GM18868 (cell line): Measurements from ENCODE around the gene FOXA3.
A peak's percentile ranks its signal among the peaks of the same experiment; 100 is the strongest.
"Not testable (repeated sequence)": the region's sequence is repeated elsewhere in the genome, so short reads cannot be mapped to it uniquely, and the experiment has no call there.

Experiments used
- ATAC-seq: cut with Tn5 transposase; IDR thresholded peaks from one replicate; pipeline ENCODE4 v1.9.1; 2021; ENCODE audit warnings: mild to moderate bottlenecking, moderate library complexity; ENCODE audit not compliant: unreplicated experiment

FOXA3 gene

DNA sequence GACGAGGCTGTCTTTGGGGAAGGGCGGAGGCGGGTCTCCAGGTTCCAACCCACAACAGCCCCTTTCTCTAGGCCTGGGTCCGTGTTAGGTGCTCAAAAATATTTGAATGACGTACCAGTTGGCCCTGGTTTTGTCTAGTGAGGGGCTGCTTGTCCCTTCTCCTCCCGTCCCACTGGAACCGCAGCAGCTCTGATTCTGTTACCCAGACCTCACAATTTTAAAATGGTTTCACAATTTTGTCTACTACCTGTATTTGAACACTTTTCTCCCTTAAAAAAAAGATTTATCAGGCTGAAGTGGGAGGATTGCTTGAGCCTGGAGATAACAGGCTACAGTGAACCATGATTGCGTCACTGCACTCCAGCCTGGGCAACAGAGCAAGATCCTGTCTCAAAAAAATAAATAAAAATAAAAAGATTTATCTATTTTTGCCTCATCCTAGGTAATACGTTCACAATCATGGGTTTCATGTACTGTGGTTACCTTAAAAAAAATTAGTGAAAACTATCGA, 23.1 kb downstream of the FOXA3 start:
- ATAC-seq, result no peak

DNA sequence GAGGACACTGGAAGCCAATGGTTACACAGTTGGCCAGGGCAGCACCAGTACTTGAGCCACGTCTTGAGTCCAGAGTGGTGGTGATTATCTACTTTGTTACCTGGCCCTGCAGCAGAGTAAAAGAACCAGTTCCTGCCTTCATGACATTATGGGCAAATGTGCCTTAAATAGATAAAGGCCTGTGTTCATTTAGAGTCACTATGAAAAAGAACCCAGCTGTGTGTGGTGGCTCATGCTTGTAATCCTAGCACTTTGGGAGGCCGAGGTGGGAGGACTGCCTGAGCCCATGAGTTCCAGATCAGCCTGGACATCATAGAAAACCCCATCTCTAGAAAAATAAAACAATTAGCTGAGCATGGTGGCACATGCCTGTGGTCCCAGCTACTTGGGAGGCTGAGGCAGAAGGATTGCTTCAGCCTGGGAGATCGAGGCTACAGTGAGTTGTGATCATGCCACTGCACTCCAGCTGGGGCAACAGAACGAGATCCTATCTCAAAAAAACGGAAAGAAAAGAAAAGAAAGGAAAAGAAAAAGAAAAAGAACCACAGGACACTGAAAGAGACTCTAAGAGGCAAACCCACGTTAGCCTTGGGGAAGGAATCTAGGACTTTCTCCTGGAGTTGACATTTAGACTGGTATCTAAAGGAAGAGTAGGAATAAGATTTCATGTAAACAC, 25.2 kb downstream of the FOXA3 start:
- ATAC-seq, result no peak

GRCh38 chr19:45890877-45891276, 26.8 kb downstream of the FOXA3 start:
- no peak for ATAC-seq

DNA sequence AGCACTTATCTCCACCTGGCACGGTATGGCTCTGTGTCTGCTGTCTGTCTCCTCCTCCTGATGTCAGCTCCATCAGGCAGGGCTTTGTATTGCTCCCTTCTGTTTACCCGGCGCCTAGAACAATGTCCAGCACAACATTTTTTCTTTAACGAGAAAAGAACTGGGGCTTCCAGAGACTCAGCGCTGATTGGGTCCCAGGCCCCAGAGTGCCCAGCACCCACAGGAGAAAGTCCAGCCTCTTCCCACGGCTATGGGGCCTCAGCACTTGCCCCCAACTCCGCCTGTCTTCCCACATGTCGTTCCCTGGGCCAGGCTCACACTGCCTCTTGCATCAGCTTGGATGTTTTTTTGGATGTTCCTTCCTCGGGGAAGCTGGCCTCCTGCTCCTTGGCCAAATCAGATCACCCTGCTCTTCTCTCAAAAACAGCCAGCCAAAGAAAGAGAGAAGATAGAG, 31.4 kb downstream of the FOXA3 start:
- ATAC-seq, result no peak

DNA sequence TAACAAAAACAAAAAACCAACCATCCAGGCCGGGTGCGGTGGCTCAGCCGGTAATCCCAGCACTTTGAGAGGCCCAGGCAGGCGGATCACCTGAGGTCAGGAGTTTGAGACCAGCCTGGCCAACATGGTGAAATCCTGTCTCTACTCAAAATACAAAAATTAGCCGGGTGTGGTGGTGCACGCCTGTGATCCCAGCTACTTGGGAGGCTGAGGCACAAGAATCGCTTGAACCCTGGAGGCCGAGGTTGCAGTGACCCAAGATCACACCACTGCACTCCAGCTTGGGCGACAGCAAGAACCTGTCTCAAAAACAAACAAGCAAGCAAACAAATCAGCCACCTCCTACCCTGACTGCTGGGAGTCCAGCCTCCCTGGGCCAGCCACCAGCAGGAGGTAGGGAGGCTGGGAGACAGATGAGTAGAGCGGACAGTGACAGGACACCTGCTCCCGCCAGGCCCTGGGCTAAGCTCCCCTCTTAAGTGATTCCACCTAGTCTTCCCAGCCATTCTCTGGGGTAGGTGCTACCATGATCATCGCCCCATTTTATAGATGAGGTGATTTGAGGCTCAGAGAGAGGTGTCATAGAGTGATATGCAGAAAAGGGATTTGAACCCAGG, 32.0 kb downstream of the FOXA3 start:
- ATAC-seq, result not testable (repeated sequence)

- no peak for ATAC-seq
Observed at GRCh38 chr19:45897261-45897812, 33.2 kb downstream of the FOXA3 start.

DNA sequence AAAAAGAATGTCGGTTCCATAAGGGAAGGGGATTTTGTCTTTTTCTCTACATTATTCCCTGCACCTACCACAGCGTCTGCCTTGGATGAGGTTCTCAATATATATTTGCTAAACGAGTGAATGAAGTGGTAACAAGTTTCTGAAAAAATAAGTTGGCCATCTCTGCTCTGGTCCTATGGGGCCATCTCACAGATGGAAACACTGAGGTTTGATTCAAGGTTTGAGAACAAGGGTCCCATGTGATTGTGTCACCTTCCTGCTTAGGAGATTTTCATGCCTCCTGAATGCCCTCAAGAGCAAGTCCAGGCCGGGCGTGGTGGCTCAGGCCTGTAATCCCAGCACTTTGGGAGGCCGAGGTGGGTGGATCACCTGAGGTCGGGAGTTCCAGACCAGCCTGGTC, 35.1 kb downstream of the FOXA3 start:
- ATAC-seq, result no peak

DNA sequence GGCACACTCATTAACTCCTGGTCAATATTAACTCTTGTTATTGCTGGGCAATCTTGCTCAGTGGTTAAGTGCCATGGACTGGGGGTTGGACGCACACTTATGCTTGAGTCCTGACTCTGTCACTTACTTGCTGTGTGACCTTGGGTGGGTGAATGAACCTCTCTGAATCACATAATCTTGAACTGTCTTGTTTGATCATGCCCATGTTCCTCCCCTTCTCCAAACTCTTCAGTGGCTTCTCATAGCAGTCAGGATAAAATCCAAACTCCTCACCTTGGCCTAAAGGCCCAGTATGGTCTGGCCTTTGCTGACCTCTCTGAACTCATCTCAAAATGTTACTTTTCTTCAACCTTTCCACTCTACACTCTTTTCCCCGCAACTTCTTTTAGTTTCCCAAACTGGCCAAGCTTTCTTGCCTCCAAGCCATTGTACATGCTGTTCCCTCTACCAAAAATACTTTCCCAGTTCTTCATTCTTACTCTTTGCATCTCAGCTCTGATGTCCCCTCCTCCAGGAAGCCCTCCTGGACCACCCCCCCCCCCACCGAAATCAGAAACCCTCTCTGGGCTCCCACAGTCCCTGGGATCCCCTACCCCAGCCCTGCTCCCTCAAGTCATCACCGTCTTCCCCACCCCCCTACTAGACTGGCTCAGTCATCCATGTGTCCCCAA, 35.9 kb downstream of the FOXA3 start:
- ATAC-seq, result no peak

- no peak for ATAC-seq
Observed at GRCh38 chr19:45900738-45901431, 36.8 kb downstream of the FOXA3 start.

- no peak for ATAC-seq
Observed at GRCh38 chr19:45901432-45901911, 37.3 kb downstream of the FOXA3 start.

DNA sequence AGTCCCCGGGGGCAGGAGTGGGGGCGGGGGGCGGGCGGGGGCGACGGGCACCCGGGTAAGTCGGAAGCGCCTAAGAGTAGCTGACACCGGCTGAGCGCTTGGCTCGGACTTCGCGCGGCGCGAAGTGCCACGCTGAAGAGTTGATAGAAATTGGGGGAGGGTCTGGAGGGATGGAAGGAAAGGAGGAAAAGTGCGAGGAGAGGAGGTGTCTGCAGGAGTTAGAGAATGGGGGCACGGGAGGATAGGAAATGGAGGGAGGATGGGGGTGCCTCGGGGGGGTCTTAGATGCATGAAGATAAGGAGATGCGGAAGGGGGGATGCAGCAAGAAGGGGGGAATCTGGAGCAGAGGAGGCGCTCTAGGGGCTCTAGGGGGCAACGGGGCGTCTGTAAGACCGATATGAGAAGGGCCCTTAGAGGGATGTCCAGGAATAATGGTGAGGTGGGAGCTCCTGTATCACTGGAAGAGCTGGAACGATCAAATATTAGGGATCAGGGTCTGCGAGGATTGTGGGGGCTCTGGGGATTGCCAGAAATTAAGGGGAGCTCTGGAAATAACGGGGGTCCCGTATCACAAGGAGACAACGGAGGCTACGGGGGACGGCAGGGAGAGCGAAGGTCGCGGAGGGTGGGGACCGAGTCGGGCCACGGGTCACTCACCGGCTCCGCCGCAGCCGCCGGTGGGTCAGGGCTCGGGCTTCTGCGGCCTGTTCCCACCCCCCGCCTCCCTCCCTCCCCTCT, 38.0 kb downstream of the FOXA3 start, which contains the start of gene MYPOP:
Gene MYPOP (minus strand): TSS at position 702 of the 739 bp plus-strand sequence. CDS start 840 bp downstream, outside the sequence.
- ATAC-seq, result no peak

DNA sequence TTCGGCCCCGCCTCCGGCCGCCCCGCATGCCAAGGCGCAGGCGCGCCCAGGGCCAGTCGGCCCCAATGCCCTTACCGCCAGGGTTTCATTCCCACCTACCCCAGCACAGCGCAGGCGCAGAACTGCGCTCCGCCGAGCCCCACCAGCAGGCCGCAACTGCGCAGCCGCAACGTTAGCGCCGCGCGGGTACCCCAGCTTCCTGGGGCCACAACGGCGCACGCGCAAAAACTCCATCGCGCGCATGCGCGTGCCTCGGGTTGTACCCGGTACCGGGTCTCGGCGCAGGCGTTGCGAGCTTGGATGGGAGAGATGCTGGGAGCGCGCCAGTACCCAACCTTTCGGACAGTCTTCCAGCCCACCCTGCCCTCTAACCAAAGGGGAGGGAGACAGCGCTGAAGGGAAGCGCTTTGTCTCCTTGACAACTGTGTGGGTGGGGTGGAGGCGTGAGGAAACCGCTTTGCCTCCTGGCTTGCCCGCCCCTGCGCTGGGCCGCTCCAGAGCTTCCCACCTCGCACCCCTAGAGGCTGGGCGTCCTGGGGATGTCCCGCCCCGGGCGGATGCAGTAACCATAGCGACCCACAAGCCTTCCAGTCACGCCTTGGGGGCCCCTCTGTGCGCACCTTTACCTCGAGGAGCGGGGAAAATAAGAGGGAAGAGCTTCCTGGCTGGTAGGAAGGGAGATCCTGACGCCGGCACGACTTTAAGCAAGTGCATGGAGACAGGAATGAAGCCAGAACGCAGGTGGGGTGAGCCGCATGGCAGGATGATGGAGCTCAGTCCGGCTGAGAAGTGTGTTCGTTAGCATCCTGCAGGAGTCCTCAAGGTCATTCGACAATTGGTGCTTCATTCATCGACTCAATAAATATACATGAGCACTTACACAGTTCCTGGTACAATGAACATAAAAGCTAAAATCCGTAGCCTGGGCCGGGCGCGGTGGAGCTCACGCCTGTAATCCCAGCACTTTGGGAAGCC, 38.8 kb downstream of the FOXA3 start:
- peak; percentile 87 for ATAC-seq

DNA sequence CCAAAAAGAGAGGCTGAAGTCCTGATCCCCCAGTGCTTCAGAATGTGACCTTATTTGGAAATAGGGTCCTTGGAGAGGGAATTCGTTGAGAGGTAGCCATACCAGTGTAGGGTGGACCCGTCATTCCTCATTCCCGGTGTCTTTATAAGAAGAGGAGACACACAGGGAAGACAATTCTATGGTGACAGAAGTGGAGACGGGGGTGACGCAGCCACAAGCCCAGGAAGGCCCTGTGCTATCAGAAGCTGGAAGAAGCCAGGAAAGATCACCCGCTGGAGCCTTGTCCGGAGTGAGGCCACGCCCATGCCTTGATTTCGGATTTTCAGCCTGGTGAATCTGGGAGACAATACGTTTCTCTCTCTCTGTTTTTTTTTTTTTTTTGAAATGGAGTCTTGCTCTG, 40.9 kb downstream of the FOXA3 start:
- ATAC-seq, result no peak

- ATAC-seq, result no peak
Observed at GRCh38 chr19:45906221-45906620, 42.1 kb downstream of the FOXA3 start.

GRCh38 chr19:45908956-45909355, 44.8 kb downstream of the FOXA3 start:
- ATAC-seq, result no peak

DNA sequence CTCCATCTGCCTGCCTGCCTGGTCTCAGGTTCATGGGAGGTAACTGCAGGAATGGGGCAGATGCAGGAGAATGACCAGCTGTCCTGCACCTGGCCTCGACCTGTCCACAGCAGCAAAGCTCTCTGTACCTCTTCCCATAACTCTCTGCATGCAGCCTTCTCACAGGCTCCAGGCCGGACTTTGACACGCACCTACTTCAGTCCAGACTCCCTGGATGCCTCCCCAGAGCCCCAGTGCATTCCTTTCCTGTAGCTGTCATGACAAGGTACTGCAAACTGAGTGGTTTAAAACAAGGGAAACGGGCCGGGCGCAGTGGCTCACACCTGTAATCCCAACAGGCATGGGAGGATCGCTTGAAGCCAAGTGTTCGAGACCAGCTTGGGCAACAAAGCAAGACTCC, 47.2 kb downstream of the FOXA3 start:
- ATAC-seq, result no peak

DNA sequence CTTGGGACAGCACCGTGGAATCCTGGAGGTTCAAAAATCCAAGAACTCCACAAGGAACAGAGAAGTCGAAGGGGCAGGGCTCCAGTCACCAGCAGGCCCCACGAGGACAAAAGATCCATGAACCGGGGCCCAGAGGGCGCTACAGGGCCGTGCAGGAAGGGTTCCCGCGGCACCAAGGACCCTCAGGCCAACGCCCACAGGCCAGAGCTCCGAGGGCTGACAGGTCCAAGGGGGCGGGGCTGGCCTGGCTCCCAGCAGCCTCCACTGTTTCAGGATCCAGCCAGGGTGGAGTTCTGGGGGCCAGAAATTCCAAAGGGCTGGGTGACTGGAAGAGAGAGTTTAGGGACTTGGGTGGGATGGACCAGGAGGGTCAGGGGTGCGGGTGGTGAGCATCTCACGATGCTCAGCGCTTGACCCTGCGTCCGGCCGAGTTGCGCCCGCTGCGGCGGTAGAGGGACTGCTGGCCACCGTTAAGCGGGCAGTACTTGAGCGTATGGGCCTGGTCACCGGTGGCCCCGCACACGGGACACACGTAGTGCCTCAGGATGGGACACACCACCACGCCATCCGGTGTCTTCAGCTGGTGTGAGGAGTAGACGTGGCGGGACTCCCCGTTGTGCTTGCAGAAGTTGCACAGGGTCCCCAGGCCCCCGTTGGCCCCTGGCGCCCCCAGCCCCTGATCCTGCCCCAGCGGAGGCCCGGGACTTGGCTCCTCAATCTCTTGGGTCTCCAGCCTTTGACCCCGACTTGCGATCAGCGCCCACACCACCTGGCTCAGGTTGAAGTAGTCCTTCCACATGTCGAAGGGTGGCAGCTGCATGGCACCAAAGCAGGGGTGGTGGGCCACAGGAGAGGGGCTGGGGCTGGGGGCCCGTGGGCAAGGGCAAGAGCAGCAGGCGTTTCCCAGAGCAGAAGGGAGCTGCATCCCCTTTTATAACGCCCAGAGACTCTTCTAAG, 50.0 kb downstream of the FOXA3 start, which contains the start of gene NANOS2:
Gene NANOS2 (minus strand): TSS at position 905 of the 957 bp plus-strand sequence. CDS start 85 bp downstream, at position 820.
- ATAC-seq, result no peak
